Amniotic stem cell (primary cell): Measurements from ENCODE around the gene ADCY10.
"Not testable (repeated sequence)": the region's sequence is repeated elsewhere in the genome, so short reads cannot be mapped to it uniquely, and the experiment has no call there.

Experiments
- DNase-seq: peaks from one replicate; lab custom pipeline; 2025; lab: John Stamatoyannopoulos, UW

Gene ADCY10

GRCh38 chr1:167854184-167854583 lies 59.8 kb downstream of the ADCY10 start:
- no peak for DNase-seq

GRCh38 chr1:167849666-167850065 lies 64.3 kb downstream of the ADCY10 start:
- no peak for DNase-seq

- DNase-seq: no peak
Observed at GRCh38 chr1:167842872-167843271, 71.1 kb downstream of the ADCY10 start.

GRCh38 chr1:167841530-167841929 lies 72.4 kb downstream of the ADCY10 start:
- DNase-seq: no peak

- DNase-seq: no peak
Observed at GRCh38 chr1:167839009-167839408, 74.9 kb downstream of the ADCY10 start.

GRCh38 chr1:167837326-167837725 lies 76.6 kb downstream of the ADCY10 start:
- no peak for DNase-seq

- DNase-seq: no peak
Observed at GRCh38 chr1:167836197-167836596, 77.7 kb downstream of the ADCY10 start.

GRCh38 chr1:167833904-167834303 lies 80.0 kb downstream of the ADCY10 start:
- no peak for DNase-seq

- no peak for DNase-seq
Observed at GRCh38 chr1:167832693-167833092, 81.2 kb downstream of the ADCY10 start.

- DNase-seq: not testable (repeated sequence)
Observed at GRCh38 chr1:167830668-167831067, 83.3 kb downstream of the ADCY10 start.

- DNase-seq: no peak
Observed at GRCh38 chr1:167829868-167830267, 84.1 kb downstream of the ADCY10 start.

- DNase-seq: no peak
Observed at GRCh38 chr1:167826127-167826526, 87.8 kb downstream of the ADCY10 start.

GRCh38 chr1:167825419-167826079 lies 88.4 kb downstream of the ADCY10 start:
- no peak for DNase-seq

GRCh38 chr1:167824163-167824794 lies 89.7 kb downstream of the ADCY10 start:
- DNase-seq: no peak

GRCh38 chr1:167821969-167822685 lies 91.8 kb downstream of the ADCY10 start:
- DNase-seq: no peak

- no peak for DNase-seq
Observed at GRCh38 chr1:167821356-167821685, 92.6 kb downstream of the ADCY10 start.

GRCh38 chr1:167820684-167821355 lies 93.1 kb downstream of the ADCY10 start:
- DNase-seq: no peak

- peak; percentile 84 for DNase-seq
Observed at GRCh38 chr1:167819849-167820683, 93.9 kb downstream of the ADCY10 start.

GRCh38 chr1:167815650-167816049 lies 98.3 kb downstream of the ADCY10 start:
- no peak for DNase-seq

- DNase-seq: no peak
Observed at GRCh38 chr1:167812972-167813371, 101.0 kb downstream of the ADCY10 start.

GRCh38 chr1:167808690-167809089 lies 105.2 kb downstream of the ADCY10 start:
- DNase-seq: no peak

GRCh38 chr1:167808104-167808503 lies 105.8 kb downstream of the ADCY10 start:
- DNase-seq: peak; percentile 15
